RWPE1 (cell line): ENCODE data around the gene GJC1.

Experiments
- CTCF ChIA-PET: fragments of 350-600 bp; sonication (Branson Sonifier 250); formaldehyde crosslinking; extraction: SDS; loops from one replicate; lab custom pipeline; 2021; lab: Yijun Ruan, JAX
- POLR2A ChIA-PET: fragments of 400-600 bp; formaldehyde crosslinking; extraction: SDS; loops from one replicate; lab custom pipeline; 2020; ENCODE audit warnings: antibody characterized with exemption; ENCODE audit not compliant: low non-redundant PET; lab: Yijun Ruan, JAX
- DNase-seq: peaks from one replicate; pipeline ENCODE4 v3.0.0; 2012; ENCODE audit warnings: low spot score
- H3K27ac ChIP-seq: fragments of 450-650 bp; 2 replicates; pipeline ENCODE4 v1.5.1; 2017
- TF ChIP-seq, protein P1 (sequence below): fragments of 450-650 bp; conservative IDR thresholded peaks from 2 replicates; pipeline ENCODE4 v1.5.1; 2017; ENCODE audit warnings: low read depth, mild to moderate bottlenecking

Gene GJC1

GRCh38 chr17:44829523-44830358 lies at the start of gene GJC1:
TSS of gene GJC1 (minus strand) at chr17:44830287. CDS start at chr17:44805817, 24,470 bp downstream.
- POLR2A ChIA-PET, result no interaction called here

GRCh38 chr17:44879376-44879775 lies 49.3 kb upstream of the GJC1 start:
- POLR2A ChIA-PET, result no interaction called here
- CTCF ChIA-PET, result interaction anchor here (0.7 to 3.6 kb wide), 9 partner anchors 9 to 104 kb away, joined by 3 to 26 read pairs (median 4); no protein-coding TSS in a partner anchor
- H3K27ac ChIP-seq, result peak overlapping the region; percentile 21; the same call in 1 of the 2 replicates
- TF ChIP-seq, protein P1, sequence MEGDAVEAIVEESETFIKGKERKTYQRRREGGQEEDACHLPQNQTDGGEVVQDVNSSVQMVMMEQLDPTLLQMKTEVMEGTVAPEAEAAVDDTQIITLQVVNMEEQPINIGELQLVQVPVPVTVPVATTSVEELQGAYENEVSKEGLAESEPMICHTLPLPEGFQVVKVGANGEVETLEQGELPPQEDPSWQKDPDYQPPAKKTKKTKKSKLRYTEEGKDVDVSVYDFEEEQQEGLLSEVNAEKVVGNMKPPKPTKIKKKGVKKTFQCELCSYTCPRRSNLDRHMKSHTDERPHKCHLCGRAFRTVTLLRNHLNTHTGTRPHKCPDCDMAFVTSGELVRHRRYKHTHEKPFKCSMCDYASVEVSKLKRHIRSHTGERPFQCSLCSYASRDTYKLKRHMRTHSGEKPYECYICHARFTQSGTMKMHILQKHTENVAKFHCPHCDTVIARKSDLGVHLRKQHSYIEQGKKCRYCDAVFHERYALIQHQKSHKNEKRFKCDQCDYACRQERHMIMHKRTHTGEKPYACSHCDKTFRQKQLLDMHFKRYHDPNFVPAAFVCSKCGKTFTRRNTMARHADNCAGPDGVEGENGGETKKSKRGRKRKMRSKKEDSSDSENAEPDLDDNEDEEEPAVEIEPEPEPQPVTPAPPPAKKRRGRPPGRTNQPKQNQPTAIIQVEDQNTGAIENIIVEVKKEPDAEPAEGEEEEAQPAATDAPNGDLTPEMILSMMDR, result no peak
- DNase-seq, result no peak

More at GRCh38 chr17:44829523-44830358, at the start of gene GJC1:
- CTCF ChIA-PET, result interaction anchor here (0.5 to 2.0 kb wide), 3 partner anchors 9 to 51 kb away, joined by 3 to 7 read pairs (median 4); no protein-coding TSS in a partner anchor
- DNase-seq, result peak; percentile 30
- peak within 1 kb of the TSS; percentile 86 for H3K27ac ChIP-seq
- TF ChIP-seq, protein P1, result no peak

DNA sequence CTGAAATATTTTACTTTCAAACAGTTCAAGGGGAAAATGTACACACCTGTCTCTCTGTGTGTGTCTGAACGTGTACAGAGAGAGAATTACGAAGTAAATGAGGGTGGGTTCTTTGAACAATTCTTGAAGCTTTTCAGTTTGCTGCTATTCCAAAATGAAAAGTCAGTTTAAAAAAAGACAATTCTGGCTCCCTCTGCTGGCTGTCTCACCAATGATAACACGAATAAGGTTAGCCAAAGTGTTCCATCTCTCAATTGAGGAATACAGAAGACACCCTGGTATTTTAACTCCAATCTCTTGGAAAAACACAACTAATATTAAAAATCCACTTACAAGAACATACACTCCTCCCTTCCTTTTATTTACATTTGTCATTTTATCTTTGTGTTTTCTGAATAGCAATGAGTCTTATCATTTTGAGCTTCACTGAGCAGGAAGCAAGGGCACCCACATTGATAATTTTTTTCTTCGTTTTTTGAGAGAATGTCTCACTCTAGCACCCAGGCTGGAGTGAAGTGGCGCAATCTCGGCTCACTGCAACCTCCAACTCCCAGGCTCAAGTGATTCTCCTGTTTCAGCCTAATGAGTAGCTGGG lies 48.6 kb upstream of the GJC1 start:
- POLR2A ChIA-PET, result no interaction called here
- CTCF ChIA-PET, result interaction anchor here (0.5 to 3.6 kb wide), 17 partner anchors 8 to 1139 kb away, joined by 3 to 26 read pairs (median 4); a partner anchor contains a TSS
- H3K27ac ChIP-seq, result peak overlapping the region; percentile 21; the same call in 1 of the 2 replicates
- TF ChIP-seq, protein P1, result peak; percentile 78
- DNase-seq, result peak; percentile 54

- ChIA-PET POLR2A (interaction anchor here (0.6 kb wide), 2 partner anchors 184 to 931 kb away, joined by 3 read pairs; partner anchors contain the start of gene NMT1), CTCF (interaction anchor here (0.6 to 2.0 kb wide), 4 partner anchors 12 to 1117 kb away, joined by 4 to 6 read pairs (median 4); no protein-coding TSS in a partner anchor)
- DNase-seq, result no peak
- TF ChIP-seq, protein P1, result no peak
- no peak overlapping the region for H3K27ac ChIP-seq
Observed at GRCh38 chr17:44877121-44877520, 47.0 kb upstream of the GJC1 start.

DNA sequence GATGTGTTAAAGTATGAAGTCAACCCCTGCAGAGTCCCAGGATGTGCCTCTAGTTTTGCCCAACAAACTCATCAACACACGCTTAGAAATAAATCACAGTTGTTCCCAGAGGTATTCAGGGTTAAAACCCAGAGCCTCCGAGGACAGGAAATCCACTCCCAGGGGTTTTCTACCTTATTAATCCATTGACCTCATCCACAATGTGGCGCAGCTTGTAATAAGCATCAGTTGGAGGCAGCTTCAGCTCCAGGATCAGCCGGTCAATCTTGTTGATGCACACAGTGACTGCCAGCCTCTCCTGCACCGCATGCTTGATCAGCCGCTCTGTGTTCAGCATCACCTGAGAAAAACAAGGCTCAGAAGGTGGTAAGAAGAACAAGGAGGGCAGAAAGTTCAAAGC lies 45.7 kb upstream of the GJC1 start:
- CTCF ChIA-PET, result interaction anchor here (0.5 to 2.0 kb wide), 3 partner anchors 11 to 342 kb away, joined by 3 to 6 read pairs (median 4); no protein-coding TSS in a partner anchor
- TF ChIP-seq, protein P1, result no peak
- DNase-seq, result no peak
- POLR2A ChIA-PET, result no interaction called here
- no peak overlapping the region for H3K27ac ChIP-seq
